Progenitor cell of endocrine pancreas (in vitro differentiated cells): ENCODE results near the gene DIP2C. TPM values are rescaled to one million over a fixed set of nuclear protein-coding genes. Genes with fewer than 3 reads are reported as not detected.
A peak's percentile ranks its signal among the peaks of the same experiment; 100 is the strongest.

Source experiments
- DNase-seq: peaks from one replicate; pipeline ENCODE4 v3.0.0; 2021; ENCODE audit warnings: low spot score; ENCODE audit not compliant: unreplicated experiment
- H3K27ac Mint-ChIP-seq: 2 replicates; pipeline ENCODE4 v1.8.0; 2021; ENCODE audit warnings: mild to moderate bottlenecking, moderate library complexity, mixed read lengths
- H3K27me3 Mint-ChIP-seq: 2 replicates; pipeline ENCODE4 v1.8.0; 2021; ENCODE audit warnings: mixed read lengths
- H3K36me3 Mint-ChIP-seq: 2 replicates; pipeline ENCODE4 v1.8.0; 2022; ENCODE audit warnings: mixed read lengths; ENCODE audit not compliant: insufficient read depth
- H3K4me1 Mint-ChIP-seq: 2 replicates; pipeline ENCODE4 v1.8.0; 2021; ENCODE audit warnings: low read depth, mixed read lengths
- H3K4me3 Mint-ChIP-seq: 2 replicates; pipeline ENCODE4 v1.8.0; 2021; ENCODE audit warnings: low read depth, mild to moderate bottlenecking, moderate library complexity, mixed read lengths
- H3K9me3 Mint-ChIP-seq: 2 replicates; pipeline ENCODE4 v1.8.0; 2021; ENCODE audit warnings: low read depth, mixed read lengths
- CTCF ChIP-seq: fragments of 200-600 bp; sonication (generic); IDR thresholded peaks from one replicate; pipeline ENCODE4 v1.5.0; 2021; ENCODE audit warnings: antibody characterized with exemption, mild to moderate bottlenecking; ENCODE audit not compliant: unreplicated experiment
- total RNA-seq: library from RNA; stranded (reverse); gene quantifications from 2 replicates; pipeline ENCODE4 v1.2.1, GENCODE V29; 2021

DIP2C gene
- total RNA-seq, 1 donor from 2014 or later, result 27.2 TPM

DNA sequence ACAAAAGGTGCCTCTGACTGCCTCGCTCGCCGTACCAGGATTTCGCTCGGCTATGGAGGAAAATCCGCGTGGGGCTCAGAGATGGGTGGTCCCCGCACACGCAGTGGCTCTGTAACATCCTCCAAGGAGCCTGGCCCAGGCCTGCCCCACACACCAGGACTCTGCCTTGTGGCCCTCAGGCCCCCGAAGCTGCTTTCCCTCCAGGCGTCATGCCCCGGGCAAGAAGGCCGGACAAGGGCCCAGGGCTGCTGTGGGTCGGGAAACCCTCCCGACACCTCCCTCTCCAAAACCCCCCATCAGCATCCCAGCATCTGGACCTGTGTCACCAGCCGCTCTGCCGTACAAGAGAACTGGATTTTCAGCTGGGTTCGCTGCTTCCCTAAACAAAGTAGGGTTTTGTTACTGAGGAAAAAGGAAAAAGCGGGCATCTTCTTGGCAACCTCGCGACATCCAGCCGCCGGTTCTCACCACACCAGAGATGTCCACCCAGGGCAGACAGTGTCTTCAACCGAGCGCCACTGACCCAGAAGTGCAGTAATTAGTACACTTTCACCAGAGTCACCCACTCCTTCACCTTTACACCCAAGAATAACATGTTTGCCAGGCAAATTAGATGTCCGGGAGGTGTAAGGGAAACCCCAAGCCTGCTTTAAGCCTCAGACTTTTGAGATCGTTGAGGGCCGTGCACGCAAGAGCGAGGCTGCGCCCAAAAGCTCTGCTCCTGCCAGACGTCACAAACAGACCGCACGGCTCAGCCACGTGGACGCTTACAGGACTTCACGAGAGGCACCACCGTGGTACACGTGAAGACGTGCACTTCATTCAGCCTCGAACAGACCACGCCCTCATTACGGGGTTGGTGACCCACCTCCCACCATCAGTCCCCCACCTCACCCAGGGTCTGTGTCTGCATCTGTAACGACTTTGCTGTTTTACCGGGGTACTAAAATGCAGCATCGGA, 62.2 kb downstream of the DIP2C start:
- Mint-ChIP-seq H3K4me3 (no peak overlapping the region), H3K4me1 (peaks cover 26% of the 10 kb centered on the region), H3K36me3 (peaks cover 15% of the 10 kb centered on the region), H3K9me3 (peaks cover 4% of the 10 kb centered on the region), H3K27ac (no peak overlapping the region), H3K27me3 (no peaks in the 10 kb centered on the region)
- DNase-seq, result no peak
- TF ChIP-seq CTCF, result no peak

- Mint-ChIP-seq H3K36me3 (peaks cover 12% of the 10 kb centered on the region), H3K4me1 (peaks cover 29% of the 10 kb centered on the region), H3K27me3 (no peaks in the 10 kb centered on the region), H3K4me3 (no peak overlapping the region), H3K9me3 (no peaks in the 10 kb centered on the region), H3K27ac (peak overlapping the region; percentile 49)
- no peak for TF ChIP-seq CTCF
- DNase-seq, result no peak
Observed at GRCh38 chr10:625751-626711, 63.4 kb downstream of the DIP2C start.

DNA sequence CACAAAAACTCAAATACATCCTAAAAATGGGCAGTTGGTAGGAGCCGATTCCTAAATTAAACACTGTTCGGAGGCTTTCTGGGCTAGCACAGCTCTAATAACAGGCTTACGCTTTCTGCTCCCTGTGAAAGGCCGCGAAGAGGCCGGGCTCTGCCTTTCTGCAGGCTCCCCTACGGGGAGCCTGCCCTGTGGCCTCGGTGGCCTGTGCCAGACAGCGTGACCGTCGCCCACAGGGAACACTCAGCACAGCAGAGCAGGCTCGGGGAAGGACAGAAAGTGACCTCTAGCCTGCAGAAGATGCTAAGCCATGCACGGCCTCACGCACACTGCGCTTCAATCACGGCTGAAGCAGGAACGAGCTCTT, 64.2 kb downstream of the DIP2C start:
- Mint-ChIP-seq H3K9me3 (no peaks in the 10 kb centered on the region), H3K27ac (peak overlapping the region; percentile 96), H3K4me1 (peaks cover 29% of the 10 kb centered on the region), H3K36me3 (peaks cover 10% of the 10 kb centered on the region), H3K27me3 (no peaks in the 10 kb centered on the region), H3K4me3 (no peak overlapping the region)
- no peak for TF ChIP-seq CTCF
- no peak for DNase-seq

GRCh38 chr10:624605-625332, 64.7 kb downstream of the DIP2C start:
- Mint-ChIP-seq H3K4me1 (peaks cover 29% of the 10 kb centered on the region), H3K27ac (peak overlapping the region; percentile 96)
- no peak for DNase-seq

More at GRCh38 chr10:624605-625332, 64.7 kb downstream of the DIP2C start:
- TF ChIP-seq CTCF, result no peak
- Mint-ChIP-seq H3K4me3 (no peak overlapping the region), H3K27me3 (no peaks in the 10 kb centered on the region), H3K9me3 (no peaks in the 10 kb centered on the region), H3K36me3 (peaks cover 7% of the 10 kb centered on the region)
